ENCODE measurements around the gene PSTPIP2. TPM values are rescaled to one million over a fixed set of nuclear protein-coding genes. Genes with fewer than 3 reads are reported as not detected.

The PSTPIP2 gene
- polyA plus RNA-seq, 1 donor from 2014 or later: 0.98 TPM

GRCh38 chr18:46001892-46002291 is 70.2 kb downstream of the PSTPIP2 start:
- Histone ChIP-seq H4K20me1 (ENCODE audit: insufficient read depth) (no peaks in the 10 kb centered on the region), H3K4me2 (ENCODE audit: low read length) (no peak overlapping the region), H3K9me2 (ENCODE audit: insufficient read depth, low read length) (no peaks in the 10 kb centered on the region), H3F3A (ENCODE audit: insufficient read depth, low read length, poor library complexity, severe bottlenecking) (no peaks in the 10 kb centered on the region), H3K9me3 (ENCODE audit: low read length) (no peaks in the 10 kb centered on the region), H3K36me3 (ENCODE audit: insufficient read depth, low read length) (no peaks in the 10 kb centered on the region), H3K4me3 (ENCODE audit: low read length) (no peak overlapping the region), H3K79me2 (replicated peaks; ENCODE audit: insufficient read depth, low read length) (no peaks in the 10 kb centered on the region), H3K9ac (ENCODE audit: low read length) (no peak overlapping the region), H3K27ac (ENCODE audit: low read length) (no peak overlapping the region), H2AFZ (ENCODE audit: low read depth, low read length) (no peak overlapping the region), H3K27me3 (ENCODE audit: insufficient read depth, low read depth, low read length) (no peaks in the 10 kb centered on the region)
- TF ChIP-seq CTCF (IDR thresholded peaks at IDR 0.05; ENCODE audit: poor library complexity, severe bottlenecking) (no peak), MXI1 (conservative IDR thresholded peaks at IDR 0.05; ENCODE audit: poor library complexity, severe bottlenecking) (no peak), POLR2AphosphoS5 (IDR thresholded peaks at IDR 0.05) (no peak), EP300 (conservative IDR thresholded peaks at IDR 0.05; ENCODE audit: poor library complexity, severe bottlenecking) (no peak), SMC3 (conservative IDR thresholded peaks at IDR 0.05; ENCODE audit: poor library complexity) (no peak), TAF1 (IDR thresholded peaks at IDR 0.05; ENCODE audit: low read depth) (no peak), RAD21 (conservative IDR thresholded peaks at IDR 0.05) (no peak), EZH2 (IDR thresholded peaks at IDR 0.05; ENCODE audit: borderline replicate concordance, insufficient read depth, low read length, poor library complexity, severe bottlenecking) (no peak)
- TF ChIP-seq, protein P1, sequence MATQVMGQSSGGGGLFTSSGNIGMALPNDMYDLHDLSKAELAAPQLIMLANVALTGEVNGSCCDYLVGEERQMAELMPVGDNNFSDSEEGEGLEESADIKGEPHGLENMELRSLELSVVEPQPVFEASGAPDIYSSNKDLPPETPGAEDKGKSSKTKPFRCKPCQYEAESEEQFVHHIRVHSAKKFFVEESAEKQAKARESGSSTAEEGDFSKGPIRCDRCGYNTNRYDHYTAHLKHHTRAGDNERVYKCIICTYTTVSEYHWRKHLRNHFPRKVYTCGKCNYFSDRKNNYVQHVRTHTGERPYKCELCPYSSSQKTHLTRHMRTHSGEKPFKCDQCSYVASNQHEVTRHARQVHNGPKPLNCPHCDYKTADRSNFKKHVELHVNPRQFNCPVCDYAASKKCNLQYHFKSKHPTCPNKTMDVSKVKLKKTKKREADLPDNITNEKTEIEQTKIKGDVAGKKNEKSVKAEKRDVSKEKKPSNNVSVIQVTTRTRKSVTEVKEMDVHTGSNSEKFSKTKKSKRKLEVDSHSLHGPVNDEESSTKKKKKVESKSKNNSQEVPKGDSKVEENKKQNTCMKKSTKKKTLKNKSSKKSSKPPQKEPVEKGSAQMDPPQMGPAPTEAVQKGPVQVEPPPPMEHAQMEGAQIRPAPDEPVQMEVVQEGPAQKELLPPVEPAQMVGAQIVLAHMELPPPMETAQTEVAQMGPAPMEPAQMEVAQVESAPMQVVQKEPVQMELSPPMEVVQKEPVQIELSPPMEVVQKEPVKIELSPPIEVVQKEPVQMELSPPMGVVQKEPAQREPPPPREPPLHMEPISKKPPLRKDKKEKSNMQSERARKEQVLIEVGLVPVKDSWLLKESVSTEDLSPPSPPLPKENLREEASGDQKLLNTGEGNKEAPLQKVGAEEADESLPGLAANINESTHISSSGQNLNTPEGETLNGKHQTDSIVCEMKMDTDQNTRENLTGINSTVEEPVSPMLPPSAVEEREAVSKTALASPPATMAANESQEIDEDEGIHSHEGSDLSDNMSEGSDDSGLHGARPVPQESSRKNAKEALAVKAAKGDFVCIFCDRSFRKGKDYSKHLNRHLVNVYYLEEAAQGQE (IDR thresholded peaks at IDR 0.05; ENCODE audit: borderline replicate concordance): no peak

DNA sequence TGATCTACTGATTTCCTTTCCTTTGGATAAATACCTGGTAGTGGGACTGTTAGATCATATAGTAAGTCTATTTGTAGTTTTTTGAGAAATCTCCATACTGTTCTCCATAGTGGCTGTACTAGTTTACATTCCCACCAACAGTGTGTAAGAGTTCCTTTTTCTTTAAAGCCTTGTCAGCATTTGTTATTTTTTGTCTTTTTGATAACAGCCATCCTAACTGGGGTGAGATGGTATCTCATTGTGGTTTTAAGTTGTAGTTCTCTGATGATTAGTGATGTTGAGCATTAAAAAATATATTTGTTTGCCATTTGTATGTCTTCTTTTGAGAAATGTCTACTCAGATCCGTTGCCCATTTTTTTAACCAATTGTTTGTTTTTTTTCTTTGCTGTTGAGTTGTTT is 71.0 kb downstream of the PSTPIP2 start:
- Histone ChIP-seq H3K9me2 (ENCODE audit: insufficient read depth, low read length) (no peaks in the 10 kb centered on the region), H3K9me3 (ENCODE audit: low read length) (no peaks in the 10 kb centered on the region), H4K20me1 (ENCODE audit: insufficient read depth) (no peaks in the 10 kb centered on the region), H3K27ac (ENCODE audit: low read length) (no peak overlapping the region), H2AFZ (ENCODE audit: low read depth, low read length) (no peak overlapping the region), H3K36me3 (ENCODE audit: insufficient read depth, low read length) (no peaks in the 10 kb centered on the region), H3F3A (ENCODE audit: insufficient read depth, low read length, poor library complexity, severe bottlenecking) (no peaks in the 10 kb centered on the region), H3K4me2 (ENCODE audit: low read length) (no peak overlapping the region), H3K9ac (ENCODE audit: low read length) (no peak overlapping the region), H3K4me3 (ENCODE audit: low read length) (no peak overlapping the region), H3K79me2 (replicated peaks; ENCODE audit: insufficient read depth, low read length) (no peaks in the 10 kb centered on the region), H3K27me3 (ENCODE audit: insufficient read depth, low read depth, low read length) (no peaks in the 10 kb centered on the region)
- no peak for TF ChIP-seq EZH2 (IDR thresholded peaks at IDR 0.05; ENCODE audit: borderline replicate concordance, insufficient read depth, low read length, poor library complexity, severe bottlenecking)
- TF ChIP-seq, protein P1 (IDR thresholded peaks at IDR 0.05; ENCODE audit: borderline replicate concordance): no peak
